Liver (tissue), 3 donors: ENCODE results near the gene SGTB.
A peak's percentile ranks its signal among the peaks of the same experiment; 100 is the strongest.

ENCODE experiments used
- FOXA1 ChIP-seq: IDR thresholded peaks from 2 replicates; pipeline ENCODE4 v1.6.1; 2016; ENCODE audit warnings: antibody characterized with exemption
- GABPA ChIP-seq, 2 donors: IDR thresholded peaks in 1 of 2; conservative IDR thresholded peaks in 1 of 2; 2 replicates each; pipeline ENCODE4 v1.6.1; 2016; ENCODE audit warnings: antibody characterized with exemption in 2 of 2, mild to moderate bottlenecking in 1 of 2, moderate library complexity in 1 of 2
- RAD21 ChIP-seq, 2 donors: IDR thresholded peaks; 2 replicates each; pipeline ENCODE4 v1.6.1; 2016; ENCODE audit warnings: antibody characterized with exemption in 2 of 2, mild to moderate bottlenecking in 2 of 2
- RXRA ChIP-seq, 2 donors: IDR thresholded peaks; 2 replicates each; pipeline ENCODE4 v1.6.1; 2017 to 2018; ENCODE audit warnings: antibody characterized with exemption in 2 of 2, mild to moderate bottlenecking in 1 of 2
- SP1 ChIP-seq: IDR thresholded peaks from 2 replicates; pipeline ENCODE4 v1.6.1; 2018; ENCODE audit warnings: antibody characterized with exemption, mild to moderate bottlenecking
- TAF1 ChIP-seq: conservative IDR thresholded peaks from 2 replicates; pipeline ENCODE4 v1.6.1; 2016; ENCODE audit warnings: antibody characterized with exemption, mild to moderate bottlenecking
- YY1 ChIP-seq: IDR thresholded peaks from 2 replicates; pipeline ENCODE4 v1.6.1; 2016; ENCODE audit warnings: antibody characterized with exemption, mild to moderate bottlenecking
- ZBTB33 ChIP-seq: IDR thresholded peaks from 2 replicates; pipeline ENCODE4 v1.6.1; 2016; ENCODE audit warnings: antibody characterized with exemption
- TF ChIP-seq, protein P1 (sequence below): fragments of 150-350 bp; IDR thresholded peaks from 2 replicates; pipeline ENCODE4 v1.5.1; 2017; ENCODE audit warnings: improper control_type of control experiment, low read depth, low read length; ENCODE audit not compliant: missing input control
- TF ChIP-seq, protein P2 (sequence below): IDR thresholded peaks from 2 replicates; pipeline ENCODE4 v1.6.1; 2016; ENCODE audit warnings: antibody characterized with exemption
- TF ChIP-seq, protein P3 (sequence below): IDR thresholded peaks from 2 replicates; pipeline ENCODE4 v1.6.1; 2016; ENCODE audit warnings: antibody characterized with exemption
- donor health status: healthy.
- donor health status: healthy.

DNA sequence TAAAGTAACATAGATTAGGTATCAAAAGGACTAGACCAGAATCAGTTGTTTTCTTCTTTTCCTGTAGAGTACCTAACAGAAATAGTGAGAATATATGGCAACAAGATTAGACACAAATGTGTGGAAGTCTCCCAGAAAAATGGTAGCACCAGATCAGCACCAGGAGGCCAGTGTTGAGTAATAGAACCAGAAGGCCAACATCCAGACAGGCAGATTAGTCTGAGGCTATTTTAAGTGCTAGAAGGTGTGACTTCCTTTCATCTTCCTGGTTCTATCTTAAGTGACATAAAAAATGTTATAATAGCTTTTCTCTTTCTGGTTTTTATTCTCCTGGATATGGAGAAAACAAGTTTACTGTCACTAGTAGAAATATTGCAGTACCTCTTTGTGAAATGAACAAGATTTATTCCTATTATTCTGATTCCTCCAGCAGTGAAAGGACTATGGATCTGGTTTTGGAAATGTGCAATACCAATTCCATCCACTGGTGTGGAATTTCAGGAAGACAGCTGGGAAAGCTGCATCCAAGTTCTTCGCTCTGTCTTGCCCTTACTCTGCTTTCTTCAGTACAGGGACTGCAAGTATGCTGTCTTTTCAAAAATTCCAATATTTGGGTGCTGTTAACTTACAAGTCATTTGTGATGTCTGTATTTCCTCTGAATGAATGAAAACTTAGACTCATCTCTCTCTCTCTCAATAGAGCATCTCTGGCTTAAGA lies 57.9 kb downstream of the SGTB start:
- TF ChIP-seq, protein P1, sequence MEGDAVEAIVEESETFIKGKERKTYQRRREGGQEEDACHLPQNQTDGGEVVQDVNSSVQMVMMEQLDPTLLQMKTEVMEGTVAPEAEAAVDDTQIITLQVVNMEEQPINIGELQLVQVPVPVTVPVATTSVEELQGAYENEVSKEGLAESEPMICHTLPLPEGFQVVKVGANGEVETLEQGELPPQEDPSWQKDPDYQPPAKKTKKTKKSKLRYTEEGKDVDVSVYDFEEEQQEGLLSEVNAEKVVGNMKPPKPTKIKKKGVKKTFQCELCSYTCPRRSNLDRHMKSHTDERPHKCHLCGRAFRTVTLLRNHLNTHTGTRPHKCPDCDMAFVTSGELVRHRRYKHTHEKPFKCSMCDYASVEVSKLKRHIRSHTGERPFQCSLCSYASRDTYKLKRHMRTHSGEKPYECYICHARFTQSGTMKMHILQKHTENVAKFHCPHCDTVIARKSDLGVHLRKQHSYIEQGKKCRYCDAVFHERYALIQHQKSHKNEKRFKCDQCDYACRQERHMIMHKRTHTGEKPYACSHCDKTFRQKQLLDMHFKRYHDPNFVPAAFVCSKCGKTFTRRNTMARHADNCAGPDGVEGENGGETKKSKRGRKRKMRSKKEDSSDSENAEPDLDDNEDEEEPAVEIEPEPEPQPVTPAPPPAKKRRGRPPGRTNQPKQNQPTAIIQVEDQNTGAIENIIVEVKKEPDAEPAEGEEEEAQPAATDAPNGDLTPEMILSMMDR = peak; percentile 32
- TF ChIP-seq RAD21 (IDR thresholded peaks at IDR 0.05) (peak in 1 of 2 donors; percentile 32), SP1 (no peak), GABPA (IDR thresholded peaks at IDR 0.05 in 1 of 2, conservative IDR thresholded peaks at IDR 0.05 in 1 of 2) (no peak), FOXA1 (no peak), ZBTB33 (no peak), YY1 (no peak), TAF1 (no peak), RXRA (IDR thresholded peaks at IDR 0.05) (no peak)
- TF ChIP-seq, protein P2, sequence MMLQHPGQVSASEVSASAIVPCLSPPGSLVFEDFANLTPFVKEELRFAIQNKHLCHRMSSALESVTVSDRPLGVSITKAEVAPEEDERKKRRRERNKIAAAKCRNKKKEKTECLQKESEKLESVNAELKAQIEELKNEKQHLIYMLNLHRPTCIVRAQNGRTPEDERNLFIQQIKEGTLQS = no peak
- TF ChIP-seq, protein P3, sequence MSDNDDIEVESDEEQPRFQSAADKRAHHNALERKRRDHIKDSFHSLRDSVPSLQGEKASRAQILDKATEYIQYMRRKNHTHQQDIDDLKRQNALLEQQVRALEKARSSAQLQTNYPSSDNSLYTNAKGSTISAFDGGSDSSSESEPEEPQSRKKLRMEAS = no peak
